Lower leg skin (tissue), 4 donors: ENCODE measurements around the gene ABR. TPM values are rescaled to one million over a fixed set of nuclear protein-coding genes. Genes with fewer than 3 reads are reported as not detected.

Experiments used
- DNase-seq, 2 donors: peaks; one replicate each; pipeline ENCODE4 v3.0.0-alpha.2; 2019; ENCODE audit warnings: low spot score in 2 of 2
- H3K4me3 ChIP-seq: fragments of 200-600 bp; sonication (generic); 2 replicates; pipeline ENCODE4 v1.5.1; 2017; ENCODE audit warnings: mild to moderate bottlenecking, low read depth; ENCODE audit not compliant: poor library complexity, severe bottlenecking
- POLR2A ChIP-seq, 2 donors: fragments of 450-650 bp; IDR thresholded peaks; one replicate each; pipeline ENCODE4 v1.6.1; 2016 to 2017; ENCODE audit warnings: antibody characterized with exemption in 2 of 2, mild to moderate bottlenecking in 1 of 2, moderate library complexity in 1 of 2
- WGBS, 2 donors: methylation state at CpG; one replicate each; pipeline ENCODE4 v1.1.5; 2018; 5-methylcytosine and 5-hydroxymethylcytosine counted together
- intact Hi-C: fragments of 100-400 bp; cut with DNase I; formaldehyde crosslinking; loops from one replicate; pipeline ENCODE4 v1.15.0; 2023; ENCODE audit warnings: low total_unique reads
- total RNA-seq, 4 donors: library from RNA; depleted of rRNA; stranded (reverse); fragments of >200 nt; gene quantifications; one replicate each; pipeline ENCODE4 v1.1.0, GENCODE V29; 2016
- TF ChIP-seq, protein P1 (sequence below), 3 donors: fragments of 450-650 bp; IDR thresholded peaks; one replicate each; pipeline ENCODE4 v1.5.1; 2016; ENCODE audit warnings: antibody characterized with exemption in 3 of 3, mild to moderate bottlenecking in 3 of 3, moderate library complexity in 2 of 3

Gene ABR
- total RNA-seq, 4 donors from 2014 or later = 60.9 to 98.8 (median 88.3) TPM

DNA sequence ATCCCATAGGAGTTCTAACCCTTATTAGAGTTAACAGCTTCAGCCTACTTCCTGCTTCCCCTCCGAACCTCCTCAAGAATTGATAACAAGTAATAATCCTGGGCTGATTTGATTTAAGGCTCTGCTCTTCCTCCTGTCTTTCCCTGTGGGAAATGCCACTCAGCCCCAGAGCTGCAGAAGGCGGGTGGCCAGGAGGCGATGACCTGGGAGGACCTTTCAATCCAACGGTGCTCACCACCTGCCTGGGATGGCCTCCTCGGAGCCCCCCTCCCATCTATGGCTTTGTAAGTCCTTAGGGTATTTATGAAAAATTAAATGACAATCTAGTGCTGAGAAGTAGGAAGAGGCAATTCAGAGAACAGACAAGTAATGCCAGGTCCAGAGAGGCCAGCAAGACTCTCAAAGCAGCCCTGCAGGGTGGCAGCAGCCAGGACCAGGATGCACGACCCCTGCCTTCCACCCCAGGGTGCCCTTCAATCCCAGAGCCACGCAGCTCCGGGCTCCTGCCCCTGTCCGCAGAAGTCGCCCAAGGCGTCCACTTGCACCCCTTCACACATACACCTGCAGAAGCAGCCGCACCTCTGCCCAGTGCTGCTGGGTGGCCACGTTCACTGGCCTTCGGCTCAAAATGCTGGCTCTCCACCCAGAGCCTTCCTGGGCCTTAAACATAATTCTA is 34.3 kb downstream of the ABR start:
- 93 to 94% methylated on average over 13 to 14 of the region's 14 CpGs for WGBS, 2 donors
- DNase-seq = no peak
- intact Hi-C loops = no loop called here
- TF ChIP-seq, protein P1, sequence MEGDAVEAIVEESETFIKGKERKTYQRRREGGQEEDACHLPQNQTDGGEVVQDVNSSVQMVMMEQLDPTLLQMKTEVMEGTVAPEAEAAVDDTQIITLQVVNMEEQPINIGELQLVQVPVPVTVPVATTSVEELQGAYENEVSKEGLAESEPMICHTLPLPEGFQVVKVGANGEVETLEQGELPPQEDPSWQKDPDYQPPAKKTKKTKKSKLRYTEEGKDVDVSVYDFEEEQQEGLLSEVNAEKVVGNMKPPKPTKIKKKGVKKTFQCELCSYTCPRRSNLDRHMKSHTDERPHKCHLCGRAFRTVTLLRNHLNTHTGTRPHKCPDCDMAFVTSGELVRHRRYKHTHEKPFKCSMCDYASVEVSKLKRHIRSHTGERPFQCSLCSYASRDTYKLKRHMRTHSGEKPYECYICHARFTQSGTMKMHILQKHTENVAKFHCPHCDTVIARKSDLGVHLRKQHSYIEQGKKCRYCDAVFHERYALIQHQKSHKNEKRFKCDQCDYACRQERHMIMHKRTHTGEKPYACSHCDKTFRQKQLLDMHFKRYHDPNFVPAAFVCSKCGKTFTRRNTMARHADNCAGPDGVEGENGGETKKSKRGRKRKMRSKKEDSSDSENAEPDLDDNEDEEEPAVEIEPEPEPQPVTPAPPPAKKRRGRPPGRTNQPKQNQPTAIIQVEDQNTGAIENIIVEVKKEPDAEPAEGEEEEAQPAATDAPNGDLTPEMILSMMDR (IDR thresholded peaks at IDR 0.05) = no peak
- TF ChIP-seq POLR2A (IDR thresholded peaks at IDR 0.05) = no peak
- H3K4me3 ChIP-seq = no peak overlapping the region

DNA sequence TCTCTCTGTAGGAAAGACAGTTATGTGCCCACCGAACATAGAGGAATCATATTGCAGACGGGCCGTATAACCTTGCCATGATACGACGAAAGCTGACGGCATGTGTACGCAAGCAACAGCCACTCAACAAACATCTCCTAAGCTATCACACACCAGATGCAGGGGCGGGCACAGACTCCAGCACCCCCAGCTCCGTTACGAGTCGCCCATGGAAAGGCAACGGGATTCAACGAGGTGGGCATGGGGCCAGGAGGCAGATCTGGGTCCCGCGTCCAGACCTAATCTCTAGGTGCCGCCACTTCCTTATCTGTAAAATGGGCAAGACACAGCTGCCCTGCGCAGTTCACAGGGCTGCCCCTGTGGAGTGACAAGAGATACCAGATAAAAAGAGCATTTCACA is 35.6 kb downstream of the ABR start:
- TF ChIP-seq, protein P1 (IDR thresholded peaks at IDR 0.05) = no peak
- no peak for TF ChIP-seq POLR2A (IDR thresholded peaks at IDR 0.05)
- no peak overlapping the region for H3K4me3 ChIP-seq
- intact Hi-C loops = no loop called here

DNA sequence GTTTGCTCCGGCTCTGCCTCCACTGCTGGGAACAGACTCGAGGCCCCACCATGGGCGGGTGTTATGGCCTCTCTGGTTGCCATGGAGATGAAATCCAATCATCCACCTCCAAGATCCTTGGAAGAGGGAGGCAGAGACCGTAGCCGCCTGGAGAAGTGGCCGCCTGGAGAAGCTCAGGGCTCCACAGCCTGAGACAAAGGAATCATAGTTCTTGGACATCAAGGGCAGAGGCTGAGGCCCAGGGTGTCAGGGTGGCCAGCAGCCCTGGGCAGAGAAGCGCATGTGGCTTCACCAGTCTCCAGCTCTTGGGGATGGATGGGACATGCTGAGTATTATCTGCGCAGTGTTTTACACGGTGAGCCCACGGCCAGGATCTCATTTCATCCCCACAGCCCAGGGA is 36.2 kb downstream of the ABR start:
- no peak for TF ChIP-seq POLR2A (IDR thresholded peaks at IDR 0.05)
- TF ChIP-seq, protein P1 (IDR thresholded peaks at IDR 0.05) = no peak
- DNase-seq = no peak
- H3K4me3 ChIP-seq = no peak overlapping the region
- WGBS, 2 donors = 57 to 79% methylated on average over 9 to 10 of the region's 10 CpGs
- intact Hi-C loops = no loop called here

More for the DNA sequence above, 35.6 kb downstream of the ABR start:
- DNase-seq = no peak
- WGBS, 2 donors = 91 to 92% methylated on average over 17 of the region's 17 CpGs

DNA sequence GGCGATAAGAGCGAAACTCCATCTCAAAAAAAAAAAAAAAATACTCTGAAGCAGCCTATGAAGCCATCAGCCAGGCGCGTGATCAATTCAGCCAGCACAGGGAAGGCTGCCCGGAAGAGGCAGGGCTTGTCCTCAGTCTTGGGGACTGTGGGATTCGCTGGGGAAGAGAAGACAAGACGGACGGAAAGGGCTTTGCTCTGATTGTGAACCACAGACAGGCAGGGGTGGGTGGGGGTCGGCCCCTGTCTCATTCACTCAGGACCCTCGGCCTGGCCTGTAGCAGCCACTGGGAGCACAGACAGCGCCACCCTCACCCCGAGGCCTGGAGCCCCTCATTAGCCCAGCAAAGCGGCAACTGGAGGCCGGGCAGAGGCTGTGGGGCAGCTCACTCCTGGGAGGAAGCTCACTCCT is 37.2 kb downstream of the ABR start:
- 75 to 80% methylated on average over 10 to 14 of the region's 14 CpGs for WGBS, 2 donors
- TF ChIP-seq, protein P1 (IDR thresholded peaks at IDR 0.05) = no peak
- no peak for TF ChIP-seq POLR2A (IDR thresholded peaks at IDR 0.05)
- H3K4me3 ChIP-seq = no peak overlapping the region
- DNase-seq = no peak
- intact Hi-C loops = no loop called here

DNA sequence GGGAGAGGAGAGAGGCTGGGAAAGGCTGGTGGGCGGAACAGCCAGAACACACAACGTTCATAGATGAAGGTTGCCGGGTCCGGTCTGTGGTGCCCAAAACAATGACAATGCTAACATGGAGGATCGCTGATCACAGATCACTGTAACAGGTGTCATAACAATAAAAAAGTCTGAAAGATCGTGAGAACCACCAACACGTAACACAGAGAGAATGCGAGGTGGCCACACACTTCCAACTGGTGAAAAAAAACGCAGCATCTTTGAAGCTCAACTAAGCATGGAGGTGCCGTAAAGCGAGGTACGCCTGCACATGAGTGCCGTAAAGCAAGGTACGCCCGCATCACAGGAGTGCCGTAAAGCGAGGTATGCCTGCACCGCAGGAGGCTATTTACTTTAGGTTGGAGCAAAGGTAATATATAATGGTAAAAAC is 42.3 kb downstream of the ABR start:
- DNase-seq = no peak
- 84 to 91% methylated on average over 18 of the region's 18 CpGs for WGBS, 2 donors
- intact Hi-C loops = no loop called here
- TF ChIP-seq POLR2A (IDR thresholded peaks at IDR 0.05) = no peak
- TF ChIP-seq, protein P1 (IDR thresholded peaks at IDR 0.05) = no peak
- no peak overlapping the region for H3K4me3 ChIP-seq

DNA sequence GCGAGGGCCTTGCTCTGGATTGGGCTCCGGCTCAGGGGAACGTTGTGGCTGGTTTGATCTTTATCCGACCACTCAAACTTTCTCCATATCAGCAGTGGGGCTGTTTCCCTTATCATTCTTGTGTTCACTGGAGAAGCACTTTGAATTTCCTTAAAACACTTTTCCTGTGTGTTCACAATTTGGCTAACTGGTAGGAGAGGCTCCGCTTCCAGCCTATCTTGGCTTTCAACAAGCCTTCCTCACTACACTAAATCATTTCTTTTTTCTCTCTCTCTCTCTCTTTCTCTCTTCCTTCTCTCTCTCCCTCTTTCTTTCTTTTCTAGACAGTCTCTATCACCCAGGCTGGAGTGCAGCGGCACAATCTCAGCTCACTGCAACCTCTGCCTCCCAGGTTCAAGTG is 43.0 kb downstream of the ABR start:
- TF ChIP-seq POLR2A (IDR thresholded peaks at IDR 0.05) = no peak
- TF ChIP-seq, protein P1 (IDR thresholded peaks at IDR 0.05) = no peak
- H3K4me3 ChIP-seq = no peak overlapping the region
- intact Hi-C loops = no loop called here
- 85 to 89% methylated on average over 6 of the region's 6 CpGs for WGBS, 2 donors
- no peak for DNase-seq
